Fibroblast of mammary gland (primary cell): ENCODE data around the gene SLC66A2.

ENCODE experiments used
- DNase-seq: peaks from one replicate; pipeline ENCODE4 v3.0.0-alpha.2; 2010; ENCODE audit warnings: low read depth
- H3K4me3 ChIP-seq: 2 replicates; pipeline ENCODE4 v1.5.1; 2011; ENCODE audit warnings: low read depth, mild to moderate bottlenecking, low read length, moderate library complexity; ENCODE audit not compliant: control insufficient read depth
- TF ChIP-seq, protein P1 (sequence below): conservative IDR thresholded peaks from 2 replicates; pipeline ENCODE4 v1.5.1; 2011; ENCODE audit warnings: low read depth, low read length, inconsistent platforms; ENCODE audit not compliant: control insufficient read depth, insufficient read depth

The SLC66A2 gene

DNA sequence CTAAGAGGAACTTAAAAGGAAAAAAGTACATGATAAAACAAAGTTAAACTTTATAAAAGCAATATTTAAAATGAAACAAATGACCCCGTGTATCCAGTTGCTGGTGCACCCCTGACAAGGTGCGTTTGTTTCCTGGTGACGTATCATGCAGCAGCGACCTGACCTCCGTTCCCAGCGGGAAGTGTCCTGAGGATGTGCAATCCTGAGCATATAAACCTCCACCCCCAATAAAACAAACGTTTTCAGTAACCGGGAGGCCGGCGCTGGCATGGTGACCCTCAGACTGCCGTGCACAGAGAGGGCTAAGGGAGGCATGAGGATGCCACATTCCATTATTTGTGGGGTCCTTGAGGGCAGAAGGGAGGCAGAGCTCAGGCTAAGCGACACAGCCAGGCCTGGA is 14.8 kb downstream of the SLC66A2 start:
- TF ChIP-seq, protein P1, sequence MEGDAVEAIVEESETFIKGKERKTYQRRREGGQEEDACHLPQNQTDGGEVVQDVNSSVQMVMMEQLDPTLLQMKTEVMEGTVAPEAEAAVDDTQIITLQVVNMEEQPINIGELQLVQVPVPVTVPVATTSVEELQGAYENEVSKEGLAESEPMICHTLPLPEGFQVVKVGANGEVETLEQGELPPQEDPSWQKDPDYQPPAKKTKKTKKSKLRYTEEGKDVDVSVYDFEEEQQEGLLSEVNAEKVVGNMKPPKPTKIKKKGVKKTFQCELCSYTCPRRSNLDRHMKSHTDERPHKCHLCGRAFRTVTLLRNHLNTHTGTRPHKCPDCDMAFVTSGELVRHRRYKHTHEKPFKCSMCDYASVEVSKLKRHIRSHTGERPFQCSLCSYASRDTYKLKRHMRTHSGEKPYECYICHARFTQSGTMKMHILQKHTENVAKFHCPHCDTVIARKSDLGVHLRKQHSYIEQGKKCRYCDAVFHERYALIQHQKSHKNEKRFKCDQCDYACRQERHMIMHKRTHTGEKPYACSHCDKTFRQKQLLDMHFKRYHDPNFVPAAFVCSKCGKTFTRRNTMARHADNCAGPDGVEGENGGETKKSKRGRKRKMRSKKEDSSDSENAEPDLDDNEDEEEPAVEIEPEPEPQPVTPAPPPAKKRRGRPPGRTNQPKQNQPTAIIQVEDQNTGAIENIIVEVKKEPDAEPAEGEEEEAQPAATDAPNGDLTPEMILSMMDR = no peak
- H3K4me3 ChIP-seq = no peak overlapping the region
- no peak for DNase-seq

DNA sequence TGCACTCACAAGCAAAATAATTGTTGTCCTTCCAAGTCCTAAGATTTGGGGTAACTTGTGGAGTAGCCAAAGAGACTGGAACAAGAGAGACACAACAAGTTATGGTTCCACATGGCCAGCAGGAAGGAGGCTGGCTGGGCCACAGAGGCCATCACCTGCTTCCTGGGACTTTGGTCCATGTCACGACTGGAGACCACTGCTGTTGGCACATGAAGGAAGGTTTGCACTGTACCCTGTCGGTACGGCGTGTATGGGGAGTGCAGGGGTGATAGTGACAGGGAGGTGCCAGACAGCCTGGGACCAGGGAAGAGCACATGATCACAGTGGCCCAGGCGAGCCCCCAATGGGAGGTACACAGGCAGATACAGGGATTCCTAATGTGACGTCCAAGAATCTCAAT is 15.5 kb downstream of the SLC66A2 start:
- TF ChIP-seq, protein P1 = no peak
- no peak overlapping the region for H3K4me3 ChIP-seq
- DNase-seq = no peak

DNA sequence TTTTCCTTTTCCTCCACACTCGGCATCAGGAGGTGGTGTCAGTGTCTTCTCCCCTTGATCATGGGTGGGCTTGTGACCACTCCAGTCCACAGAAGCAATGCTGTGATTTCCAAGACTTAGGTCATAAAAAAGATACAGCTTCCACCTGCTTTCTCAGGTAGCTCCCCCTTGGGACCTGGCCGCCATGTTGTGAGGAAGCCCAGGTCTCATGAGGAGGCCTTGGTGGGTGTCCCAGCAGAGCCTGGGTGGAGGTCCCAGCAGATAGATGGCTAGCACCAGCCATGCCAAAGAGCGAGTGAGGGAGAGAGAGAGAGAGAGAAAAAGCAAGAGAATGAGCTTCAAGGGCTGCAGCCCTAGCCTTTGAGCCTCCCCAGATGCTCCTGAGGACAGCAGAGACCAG is 16.0 kb downstream of the SLC66A2 start:
- DNase-seq = no peak
- H3K4me3 ChIP-seq = no peak overlapping the region
- TF ChIP-seq, protein P1 = no peak

GRCh38 chr18:79935098-79935480 is 16.4 kb downstream of the SLC66A2 start:
- no peak for DNase-seq
- TF ChIP-seq, protein P1 = no peak
- H3K4me3 ChIP-seq = no peak overlapping the region

DNA sequence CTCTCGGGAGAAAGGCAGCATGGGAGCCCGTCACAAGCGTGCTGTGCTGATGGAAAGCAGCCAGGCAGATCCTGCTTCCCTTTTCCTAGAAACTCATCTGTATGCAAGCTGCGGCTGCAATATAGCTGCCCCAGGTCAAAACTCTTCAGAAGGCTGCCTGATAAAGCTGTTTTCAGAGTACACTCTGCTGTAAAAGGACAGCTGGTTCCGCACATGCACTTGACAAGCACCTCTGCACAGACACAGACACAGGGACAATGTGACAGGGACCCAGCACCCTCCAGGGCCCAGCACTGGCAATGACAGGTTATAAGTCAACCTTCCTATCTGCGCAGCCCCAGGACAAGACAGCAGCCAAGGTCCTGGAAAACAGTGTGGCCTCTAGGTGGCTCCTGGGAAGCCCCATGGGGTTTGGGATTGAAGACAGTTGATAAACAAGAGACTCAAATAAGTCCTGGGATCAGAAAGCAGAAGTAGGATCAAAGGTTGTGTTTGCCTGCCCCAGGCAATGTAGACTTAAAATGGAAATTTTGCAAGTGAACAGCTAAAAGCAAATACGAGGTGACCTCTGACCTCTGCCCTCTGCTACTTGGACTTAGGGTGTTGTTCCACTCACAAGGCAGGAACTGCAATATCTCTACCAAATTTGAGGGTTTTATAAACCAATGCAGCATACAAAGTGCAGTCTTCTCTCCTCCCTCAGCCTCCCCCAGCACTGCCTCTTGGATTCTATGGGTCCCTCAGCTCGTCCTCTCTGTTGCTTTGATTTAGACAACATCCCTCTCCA is 16.9 kb downstream of the SLC66A2 start:
- no peak overlapping the region for H3K4me3 ChIP-seq
- TF ChIP-seq, protein P1 = no peak
- no peak for DNase-seq

DNA sequence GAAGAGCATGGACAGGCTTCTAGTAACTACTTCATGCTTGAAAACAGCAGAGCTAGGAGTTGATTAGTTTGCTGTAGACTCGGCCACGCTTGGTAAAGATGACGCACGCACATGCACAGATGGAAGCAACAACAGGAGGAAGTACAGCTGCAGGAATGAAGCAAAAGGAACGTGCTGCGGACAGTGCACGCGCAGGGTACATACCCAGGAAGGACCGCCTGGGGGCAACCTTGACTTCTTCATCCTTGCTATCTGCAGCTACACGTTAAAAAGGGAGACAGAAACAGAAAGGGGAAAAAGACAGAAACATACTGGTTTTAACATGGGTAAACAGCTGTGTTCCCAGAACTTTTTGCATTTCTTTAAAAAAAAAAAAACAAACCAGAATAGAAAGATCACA is 17.7 kb downstream of the SLC66A2 start:
- no peak overlapping the region for H3K4me3 ChIP-seq
- TF ChIP-seq, protein P1 = no peak
- no peak for DNase-seq

- TF ChIP-seq, protein P1 = no peak
- no peak overlapping the region for H3K4me3 ChIP-seq
- no peak for DNase-seq
Observed at GRCh38 chr18:79932907-79933306, 18.5 kb downstream of the SLC66A2 start.
